WTC11 (cell line): ENCODE results near the gene NETO2. TPM values are rescaled to one million over a fixed set of nuclear protein-coding genes. Genes with fewer than 3 reads are reported as not detected.

Experiments used
- ATAC-seq: fragments of 200-7000 bp; cut with Tn5 transposase; 2 replicates; pipeline ENCODE4 v1.10.0; 2021; ENCODE audit warnings: mild to moderate bottlenecking, moderate library complexity
- CTCF ChIA-PET: fragments of 300-600 bp; sonication (Branson Sonifier 250); formaldehyde crosslinking; loops from one replicate; lab custom pipeline; 2021; ENCODE audit warnings: antibody characterized with exemption; lab: Charles Lee
- POLR2A ChIA-PET: fragments of 350-600 bp; sonication (Branson Sonifier 250); formaldehyde crosslinking; loops from one replicate; lab custom pipeline; 2021; ENCODE audit warnings: antibody characterized with exemption; lab: Charles Lee
- DNase-seq: peaks from one replicate; pipeline ENCODE4 v3.0.0; 2021; ENCODE audit warnings: low spot score
- H3K27ac Mint-ChIP-seq: 2 replicates; pipeline ENCODE4 v1.8.0; 2021; ENCODE audit warnings: mixed read lengths
- H3K27me3 Mint-ChIP-seq: 2 replicates; pipeline ENCODE4 v1.8.0; 2021; ENCODE audit warnings: low read depth, mild to moderate bottlenecking, moderate library complexity, mixed read lengths
- H3K36me3 Mint-ChIP-seq: 2 replicates; pipeline ENCODE4 v1.8.0; 2021; ENCODE audit warnings: mixed read lengths
- H3K4me1 Mint-ChIP-seq: 2 replicates; pipeline ENCODE4 v1.8.0; 2022; ENCODE audit warnings: mixed read lengths
- H3K4me3 Mint-ChIP-seq: 2 replicates; pipeline ENCODE4 v1.8.0; 2021; ENCODE audit warnings: mild to moderate bottlenecking, moderate library complexity, mixed read lengths
- H3K9me3 Mint-ChIP-seq: 2 replicates; pipeline ENCODE4 v1.8.0; 2021; ENCODE audit warnings: mixed read lengths
- AFF4 ChIP-seq: sonication (generic); formaldehyde crosslinking; IDR thresholded peaks from 2 replicates; pipeline ENCODE4 v1.8.1; 2023; ENCODE audit warnings: mild to moderate bottlenecking, missing genetic modification reagents, borderline replicate concordance
- ATF1 ChIP-seq: sonication (generic); formaldehyde crosslinking; IDR thresholded peaks from 2 replicates; pipeline ENCODE4 v1.8.1; 2023; ENCODE audit warnings: mild to moderate bottlenecking, moderate library complexity, missing genetic modification reagents
- ATF2 ChIP-seq: sonication (generic); formaldehyde crosslinking; IDR thresholded peaks from 2 replicates; pipeline ENCODE4 v1.8.1; 2022; ENCODE audit warnings: low read depth, missing genetic modification reagents, borderline replicate concordance
- ATF3 ChIP-seq: sonication (generic); formaldehyde crosslinking; conservative IDR thresholded peaks from 2 replicates; pipeline ENCODE4 v1.8.1; 2022; ENCODE audit warnings: mild to moderate bottlenecking, missing genetic modification reagents
- CTCF ChIP-seq: fragments of 200-600 bp; IDR thresholded peaks from 2 replicates; pipeline ENCODE4 v1.8.0; 2022; ENCODE audit warnings: antibody characterized with exemption
- EMX1 ChIP-seq: fragments of 250-450 bp; sonication (Bioruptor Pico); IDR thresholded peaks from 2 replicates; pipeline ENCODE4 v1.8.0; 2021; ENCODE audit warnings: mild to moderate bottlenecking
- ESRRA ChIP-seq: sonication (generic); formaldehyde crosslinking; IDR thresholded peaks from 2 replicates; pipeline ENCODE4 v1.8.1; 2022; ENCODE audit warnings: mild to moderate bottlenecking, missing genetic modification reagents, borderline replicate concordance
- ETV6 ChIP-seq: sonication (generic); formaldehyde crosslinking; IDR thresholded peaks from 2 replicates; pipeline ENCODE4 v1.8.1; 2022; ENCODE audit warnings: mild to moderate bottlenecking, missing genetic modification reagents
- FOXP1 ChIP-seq: sonication (generic); formaldehyde crosslinking; IDR thresholded peaks from 2 replicates; pipeline ENCODE4 v1.8.0; 2022; ENCODE audit warnings: missing genetic modification reagents, mild to moderate bottlenecking, moderate library complexity, borderline replicate concordance
- IRF1 ChIP-seq: sonication (generic); formaldehyde crosslinking; IDR thresholded peaks from 2 replicates; pipeline ENCODE4 v1.8.0; 2023; ENCODE audit warnings: missing genetic modification reagents
- IRF2 ChIP-seq: sonication (generic); formaldehyde crosslinking; IDR thresholded peaks from 2 replicates; pipeline ENCODE4 v1.8.0; 2022; ENCODE audit warnings: low read depth, missing genetic modification reagents, borderline replicate concordance
- JAZF1 ChIP-seq: fragments of 250-450 bp; sonication (Bioruptor Pico); IDR thresholded peaks from 2 replicates; pipeline ENCODE4 v1.9.0; 2021; ENCODE audit warnings: moderate library complexity, mild to moderate bottlenecking, inconsistent platforms
- JUN ChIP-seq: sonication (generic); formaldehyde crosslinking; IDR thresholded peaks from 2 replicates; pipeline ENCODE4 v1.8.0; 2023; ENCODE audit warnings: mild to moderate bottlenecking, missing genetic modification reagents
- MXD4 ChIP-seq: fragments of 250-450 bp; sonication (Bioruptor Pico); IDR thresholded peaks from 2 replicates; pipeline ENCODE4 v1.8.0; 2021; ENCODE audit warnings: mild to moderate bottlenecking, moderate library complexity, borderline replicate concordance
- MYBL2 ChIP-seq: sonication (generic); formaldehyde crosslinking; IDR thresholded peaks from 2 replicates; pipeline ENCODE4 v1.8.1; 2023; ENCODE audit warnings: mild to moderate bottlenecking, moderate library complexity, missing genetic modification reagents
- NR2C2 ChIP-seq: sonication (generic); formaldehyde crosslinking; IDR thresholded peaks from 2 replicates; pipeline ENCODE4 v1.8.0; 2022; ENCODE audit warnings: mild to moderate bottlenecking, missing genetic modification reagents
- ZNF121 ChIP-seq: sonication (generic); formaldehyde crosslinking; IDR thresholded peaks from 2 replicates; pipeline ENCODE4 v1.8.0; 2023; ENCODE audit warnings: missing genetic modification reagents
- ZNF425 ChIP-seq: fragments of 250-450 bp; sonication (Bioruptor Pico); conservative IDR thresholded peaks from 2 replicates; pipeline ENCODE4 v1.9.0; 2021; ENCODE audit warnings: mild to moderate bottlenecking
- ZNF532 ChIP-seq: fragments of 250-450 bp; sonication (Bioruptor Pico); IDR thresholded peaks from 2 replicates; pipeline ENCODE4 v1.9.0; 2021; ENCODE audit warnings: mild to moderate bottlenecking, borderline replicate concordance
- total RNA-seq: library from RNA; stranded (reverse); gene quantifications from 3 replicates; pipeline ENCODE4 v1.2.3, GENCODE V29; 2021

Gene NETO2
- total RNA-seq, 1 experiment from 2014 or later: 21.8 TPM

- TF ChIP-seq JAZF1 (CRISPR knock-in tag) (no peak), JUN (CRISPR knock-in tag) (no peak), ZNF532 (no peak), IRF1 (CRISPR knock-in tag) (no peak)
- TF ChIP-seq, all 79 proteins: peak for 0
Observed at GRCh38 chr16:47069841-47070584, 73.7 kb downstream of the NETO2 start (continued).

- H3K27me3 Mint-ChIP-seq: no peaks in the 10 kb centered on the region
- ChIA-PET CTCF (interaction anchor here (0.8 to 1.8 kb wide), 3 partner anchors 9 to 215 kb away, joined by 3 to 8 read pairs (median 4); no protein-coding TSS in a partner anchor), POLR2A (no interaction called here)
- ATAC-seq (no peak), DNase-seq (no peak)
- H3K4me3 Mint-ChIP-seq: no peak overlapping the region
- H3K27ac Mint-ChIP-seq: no peak overlapping the region
- H3K36me3 Mint-ChIP-seq: no peaks in the 10 kb centered on the region
- 0 out of 2 replicates have a peak, but pooled peaks cover 4% of the 10 kb centered on the region for H3K9me3 Mint-ChIP-seq
- peaks cover 8% of the 10 kb centered on the region; the same call in 1 of the 2 replicates for H3K4me1 Mint-ChIP-seq
- no peak for TF ChIP-seq AFF4 (CRISPR knock-in tag)
- no peak for TF ChIP-seq IRF2
- no peak for TF ChIP-seq CTCF
- no peak for TF ChIP-seq ATF2 (CRISPR knock-in tag)
- no peak for TF ChIP-seq EMX1 (CRISPR knock-in tag)
- TF ChIP-seq ATF3: no peak
- no peak for TF ChIP-seq MXD4
- no peak for TF ChIP-seq ZNF121 (CRISPR knock-in tag)
- no peak for TF ChIP-seq ETV6 (CRISPR knock-in tag)
- TF ChIP-seq ZNF425 (CRISPR knock-in tag): no peak
- no peak for TF ChIP-seq IRF1 (CRISPR knock-in tag)
- TF ChIP-seq MYBL2: no peak
- no peak for TF ChIP-seq ESRRA
- TF ChIP-seq FOXP1 (CRISPR knock-in tag): no peak
- no peak for TF ChIP-seq ATF1 (CRISPR knock-in tag)
- no peak for TF ChIP-seq NR2C2
Observed at GRCh38 chr16:47069313-47069712, 74.4 kb downstream of the NETO2 start.
